HG02973 (cell line): Measurements from ENCODE around the gene CHN1.
A peak's percentile ranks its signal among the peaks of the same experiment; 100 is the strongest.

ENCODE experiments used
- ATAC-seq: cut with Tn5 transposase; IDR thresholded peaks from one replicate; pipeline ENCODE4 v1.9.1; 2021; ENCODE audit warnings: moderate library complexity; ENCODE audit not compliant: unreplicated experiment

CHN1 gene

GRCh38 chr2:174771631-174772471 is 233.3 kb downstream of the CHN1 start:
- ATAC-seq, result peak; percentile 72

- ATAC-seq, result no peak
Measured at GRCh38 chr2:174771136-174771535, 234.0 kb downstream of the CHN1 start.

- ATAC-seq, result no peak
Measured at GRCh38 chr2:174768557-174768956, 236.6 kb downstream of the CHN1 start.

GRCh38 chr2:174766271-174766670 is 238.9 kb downstream of the CHN1 start:
- ATAC-seq, result no peak

GRCh38 chr2:174765576-174765975 is 239.6 kb downstream of the CHN1 start:
- ATAC-seq, result no peak

- peak; percentile 61 for ATAC-seq
Measured at GRCh38 chr2:174764280-174765255, 240.6 kb downstream of the CHN1 start, which contains the start of gene CHRNA1. TSS of gene CHRNA1 (minus strand) at chr2:174764472. CDS start at chr2:174764394, 78 bp downstream.

GRCh38 chr2:174763780-174764179 is 241.4 kb downstream of the CHN1 start:
- no peak for ATAC-seq

GRCh38 chr2:174762464-174762863 is 242.7 kb downstream of the CHN1 start:
- no peak for ATAC-seq

- no peak for ATAC-seq
Measured at GRCh38 chr2:174761837-174762236, 243.3 kb downstream of the CHN1 start.

- ATAC-seq, result no peak
Measured at GRCh38 chr2:174760845-174761473, 244.2 kb downstream of the CHN1 start.

GRCh38 chr2:174759381-174760065 is 245.7 kb downstream of the CHN1 start:
- no peak for ATAC-seq

GRCh38 chr2:174756743-174757142 is 248.4 kb downstream of the CHN1 start:
- ATAC-seq, result no peak

GRCh38 chr2:174753038-174753633 is 252.0 kb downstream of the CHN1 start:
- ATAC-seq, result peak; percentile 27

GRCh38 chr2:174752403-174753037 is 252.7 kb downstream of the CHN1 start:
- ATAC-seq, result peak; percentile 76

- ATAC-seq, result peak; percentile 40
Measured at GRCh38 chr2:174750923-174751441, 254.2 kb downstream of the CHN1 start.

GRCh38 chr2:174749793-174750192 is 255.4 kb downstream of the CHN1 start:
- ATAC-seq, result no peak

GRCh38 chr2:174748948-174749347 is 256.2 kb downstream of the CHN1 start:
- ATAC-seq, result no peak
